HG03139 (cell line): ENCODE data around the gene NPW.
A peak's percentile ranks its signal among the peaks of the same experiment; 100 is the strongest.
"Not testable (repeated sequence)": the region's sequence is repeated elsewhere in the genome, so short reads cannot be mapped to it uniquely, and the experiment has no call there.

ENCODE experiments used
- ATAC-seq: cut with Tn5 transposase; IDR thresholded peaks from one replicate; pipeline ENCODE4 v1.9.1; 2021; ENCODE audit not compliant: unreplicated experiment

Gene NPW

GRCh38 chr16:2019921-2020831 lies 591 bp downstream of the NPW start:
- ATAC-seq, result no peak

- peak; percentile 31 for ATAC-seq
Observed at GRCh38 chr16:2022723-2023091, 3.1 kb downstream of the NPW start.

GRCh38 chr16:2023092-2024031 lies 3.8 kb downstream of the NPW start:
- peak; percentile 57 for ATAC-seq

DNA sequence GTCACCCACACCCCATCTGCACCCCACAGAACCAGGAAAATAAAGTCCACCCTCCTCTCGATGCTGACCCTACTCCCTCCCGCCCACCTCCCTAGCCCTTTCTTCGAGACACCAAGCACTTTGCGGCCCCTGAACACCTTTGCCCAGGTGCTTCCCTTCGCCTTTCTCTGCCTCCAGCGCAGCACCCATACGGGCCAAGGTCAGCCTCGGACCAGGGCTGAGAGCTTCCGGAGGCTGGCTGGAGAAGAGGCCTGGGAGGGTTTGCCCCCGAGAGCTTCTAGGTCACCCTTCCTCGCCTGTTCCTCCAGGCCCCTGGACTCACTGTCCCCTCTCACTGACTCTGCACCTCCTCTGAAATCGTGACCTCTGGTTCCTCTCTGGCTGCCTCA lies 4.4 kb downstream of the NPW start:
- no peak for ATAC-seq

GRCh38 chr16:2025251-2025650 lies 5.7 kb downstream of the NPW start:
- no peak for ATAC-seq

GRCh38 chr16:2025878-2026460 lies 6.4 kb downstream of the NPW start:
- no peak for ATAC-seq

GRCh38 chr16:2026461-2027023 lies 7.0 kb downstream of the NPW start, which contains the start of gene NHERF2:
TSS of gene NHERF2 (plus strand) at chr16:2026902. CDS start at chr16:2027006, 104 bp downstream.
- ATAC-seq, result no peak

DNA sequence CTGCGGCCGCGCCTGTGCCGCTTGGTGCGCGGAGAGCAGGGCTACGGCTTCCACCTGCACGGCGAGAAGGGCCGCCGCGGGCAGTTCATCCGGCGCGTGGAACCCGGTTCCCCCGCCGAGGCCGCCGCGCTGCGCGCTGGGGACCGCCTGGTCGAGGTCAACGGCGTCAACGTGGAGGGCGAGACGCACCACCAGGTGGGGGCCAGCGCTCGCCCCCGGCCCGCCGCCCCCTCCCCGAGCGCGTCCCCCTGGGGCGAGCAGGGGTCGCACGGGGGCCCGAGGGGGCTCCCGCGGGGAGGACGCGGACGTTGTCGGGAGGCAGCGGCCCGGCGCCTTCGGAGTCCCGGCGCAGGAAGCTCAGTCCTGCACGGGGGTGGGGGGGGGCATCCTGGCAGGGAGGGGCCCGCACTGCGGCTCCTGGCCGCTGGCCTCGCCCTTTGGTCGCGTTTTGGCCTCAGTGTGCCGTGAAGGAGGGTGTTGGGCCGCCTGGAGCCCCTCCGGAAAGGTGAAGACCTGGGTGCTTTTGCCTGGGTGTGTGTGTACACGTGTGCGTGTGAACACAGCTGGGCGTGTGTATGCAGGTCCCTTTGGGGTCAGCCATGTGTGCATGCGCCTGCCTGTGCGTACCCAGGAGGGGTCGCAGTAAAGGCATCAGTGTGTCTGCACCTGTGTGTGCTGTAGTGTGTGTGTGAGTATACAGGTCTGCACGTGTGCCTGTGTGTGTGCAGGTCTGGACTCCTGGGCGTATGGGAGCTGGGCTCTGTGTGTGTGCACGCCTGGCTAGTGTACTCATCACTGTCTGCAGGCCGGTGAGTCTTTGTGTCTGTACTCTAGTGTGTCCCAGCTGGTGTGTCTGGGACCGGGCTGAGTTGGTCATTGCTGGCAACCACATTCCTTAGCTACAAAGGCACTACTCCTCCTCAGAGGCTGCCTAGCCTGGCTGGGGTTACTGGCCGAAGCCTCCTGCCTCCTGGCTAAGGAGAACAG lies 7.7 kb downstream of the NPW start:
- no peak for ATAC-seq

DNA sequence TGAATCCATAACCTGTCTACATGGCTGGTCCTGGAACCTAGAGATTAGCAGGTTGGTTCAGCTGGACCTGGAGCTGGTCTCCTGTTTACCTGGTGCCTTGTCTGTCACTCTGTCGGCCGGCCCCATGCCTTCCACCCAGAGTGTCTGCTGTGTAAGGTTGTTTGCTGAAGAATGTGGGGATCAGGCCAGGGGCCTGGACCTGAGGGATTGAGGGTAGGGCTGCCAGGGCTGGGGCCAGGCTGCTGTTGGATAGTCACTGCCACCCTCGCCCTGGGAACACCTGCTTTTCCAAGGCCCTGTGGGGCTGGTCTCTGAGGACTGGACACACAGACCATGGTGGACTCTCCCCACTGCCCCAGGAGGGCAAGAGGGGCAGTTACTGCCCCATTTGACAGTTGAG lies 8.6 kb downstream of the NPW start:
- ATAC-seq, result no peak

DNA sequence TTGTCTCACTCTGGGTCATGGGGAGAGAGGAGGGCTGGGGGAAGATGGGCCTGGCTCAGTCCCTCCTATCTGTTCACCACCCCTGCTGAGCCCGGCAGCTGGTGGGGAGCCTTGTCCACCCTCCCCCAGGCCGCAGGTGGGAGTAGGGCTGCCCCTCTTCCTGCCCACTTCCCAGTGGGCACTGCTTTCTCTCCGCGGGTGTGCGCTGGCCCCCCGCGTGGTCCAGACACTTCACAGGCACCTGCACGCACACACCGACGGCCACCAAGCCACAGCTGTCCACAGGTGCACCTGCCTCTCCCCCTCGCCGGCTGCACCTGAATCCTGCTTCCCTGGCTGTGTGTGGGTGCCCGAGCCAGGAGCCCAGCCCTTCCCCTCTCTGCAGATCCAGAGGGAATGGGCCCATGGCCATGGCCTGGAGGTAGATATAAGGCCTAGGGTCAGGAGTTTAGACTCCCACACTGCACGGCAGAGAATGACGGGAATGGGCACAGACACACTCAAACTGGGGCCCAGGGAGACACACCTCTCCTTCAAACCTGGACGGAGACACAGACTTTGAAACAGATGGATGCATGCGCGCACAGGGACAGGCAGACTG lies 9.1 kb downstream of the NPW start:
- no peak for ATAC-seq

DNA sequence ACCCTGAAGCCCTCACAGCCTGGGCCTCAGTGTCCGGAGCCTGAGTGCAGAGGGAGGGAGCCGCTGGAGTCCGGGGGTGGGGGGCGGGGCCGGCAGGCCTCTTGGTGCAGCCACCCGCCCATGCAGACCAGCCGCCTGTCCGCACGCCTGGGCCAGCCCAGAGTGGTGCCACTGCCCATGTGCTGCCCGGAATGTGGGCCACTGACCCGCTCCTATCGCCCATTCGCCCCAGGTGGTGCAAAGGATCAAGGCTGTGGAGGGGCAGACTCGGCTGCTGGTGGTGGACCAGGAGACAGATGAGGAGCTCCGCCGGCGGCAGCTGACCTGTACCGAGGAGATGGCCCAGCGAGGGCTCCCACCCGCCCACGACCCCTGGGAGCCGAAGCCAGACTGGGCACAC lies 9.8 kb downstream of the NPW start:
- ATAC-seq, result no peak

GRCh38 chr16:2030036-2030435 lies 10.5 kb downstream of the NPW start:
- ATAC-seq, result no peak

- ATAC-seq, result no peak
Observed at GRCh38 chr16:2031081-2031577, 11.5 kb downstream of the NPW start.

- no peak for ATAC-seq
Observed at GRCh38 chr16:2032285-2033056, 12.9 kb downstream of the NPW start.

GRCh38 chr16:2033057-2033908 lies 13.7 kb downstream of the NPW start:
- no peak for ATAC-seq

DNA sequence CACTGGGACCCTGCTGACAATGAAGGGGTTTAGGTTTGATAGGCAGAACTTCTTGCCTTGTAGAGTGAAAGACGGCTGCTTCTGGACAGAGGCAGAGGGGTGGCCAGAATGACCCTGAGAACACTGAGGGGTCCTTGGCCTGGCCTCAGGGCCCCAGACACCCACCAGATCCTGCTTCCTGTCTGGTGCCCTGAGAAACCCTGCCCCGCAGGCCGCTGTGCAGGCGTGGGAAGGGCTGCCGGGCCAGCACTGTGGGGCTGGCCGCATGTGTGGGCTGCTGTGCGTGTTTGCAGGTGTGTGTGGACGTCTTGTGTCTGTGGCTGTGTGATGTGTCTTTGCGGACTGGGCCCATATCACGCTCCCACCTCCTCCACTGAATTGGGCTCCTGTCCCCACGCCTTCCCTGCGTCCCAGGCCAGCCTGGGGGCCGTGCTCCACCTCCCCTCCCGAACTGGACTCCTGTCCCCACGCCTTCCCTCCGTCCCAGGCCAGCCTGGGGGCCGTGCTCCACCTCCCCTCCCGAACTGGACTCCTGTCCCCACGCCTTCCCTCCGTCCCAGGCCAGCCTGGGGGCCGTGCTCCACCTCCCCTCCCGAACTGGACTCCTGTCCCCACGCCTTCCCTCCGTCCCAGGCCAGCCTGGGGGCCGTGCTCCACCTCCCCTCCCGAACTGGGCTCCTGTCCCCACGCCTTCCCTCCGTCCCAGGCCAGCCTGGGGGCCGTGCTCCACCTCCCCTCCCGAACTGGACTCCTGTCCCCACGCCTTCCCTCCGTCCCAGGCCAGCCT lies 14.5 kb downstream of the NPW start:
- not testable (repeated sequence) for ATAC-seq
